Embryonic facial prominence (tissue), 1 donor: ENCODE data around the gene PSMB1.
"Not testable (repeated sequence)": the region's sequence is repeated elsewhere in the genome, so short reads cannot be mapped to it uniquely, and the experiment has no call there.

Experiments
- DNase-seq: peaks from one replicate; pipeline ENCODE4 v3.0.0-alpha.2; 2016; ENCODE audit errors: extremely low spot score

PSMB1 gene

DNA sequence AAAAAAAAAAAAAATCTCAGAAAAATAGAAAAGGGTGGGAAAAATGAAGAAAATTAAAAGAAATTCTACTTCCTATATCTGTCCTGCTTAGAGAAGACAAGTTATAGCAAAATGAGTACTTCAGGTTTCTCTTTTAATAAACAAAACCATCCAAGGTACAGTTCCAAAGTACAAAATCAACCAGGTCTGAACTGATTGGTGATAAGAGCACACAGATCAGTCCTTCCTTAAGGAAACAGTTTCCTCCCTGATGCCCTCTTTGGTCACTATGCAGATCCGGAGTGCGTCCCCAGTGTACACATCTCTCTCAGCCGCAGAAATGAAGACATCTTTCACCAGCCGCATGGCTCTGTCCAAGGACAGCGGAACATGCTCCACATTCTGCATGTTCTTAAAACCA lies 18.1 kb downstream of the PSMB1 start:
- no peak for DNase-seq

DNA sequence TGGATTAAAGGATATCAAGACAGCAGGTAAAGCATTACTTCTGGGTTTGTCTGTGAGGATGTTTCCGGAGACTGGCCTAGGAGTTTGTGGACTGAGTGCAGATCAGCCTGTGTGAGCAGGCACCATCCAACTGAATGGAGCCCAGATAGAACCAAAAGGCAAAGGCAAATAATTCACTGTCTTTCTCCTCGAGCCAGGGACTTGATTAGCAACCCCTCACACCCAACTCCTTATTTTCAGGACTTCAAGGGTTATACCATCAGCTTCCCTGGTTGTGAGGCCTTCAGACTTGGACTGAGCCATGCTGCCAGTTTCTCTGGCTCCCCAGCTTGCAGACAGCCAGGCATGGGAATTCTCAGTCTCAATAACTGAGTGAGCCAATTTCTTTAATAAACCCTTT lies 19.3 kb downstream of the PSMB1 start:
- no peak for DNase-seq

DNA sequence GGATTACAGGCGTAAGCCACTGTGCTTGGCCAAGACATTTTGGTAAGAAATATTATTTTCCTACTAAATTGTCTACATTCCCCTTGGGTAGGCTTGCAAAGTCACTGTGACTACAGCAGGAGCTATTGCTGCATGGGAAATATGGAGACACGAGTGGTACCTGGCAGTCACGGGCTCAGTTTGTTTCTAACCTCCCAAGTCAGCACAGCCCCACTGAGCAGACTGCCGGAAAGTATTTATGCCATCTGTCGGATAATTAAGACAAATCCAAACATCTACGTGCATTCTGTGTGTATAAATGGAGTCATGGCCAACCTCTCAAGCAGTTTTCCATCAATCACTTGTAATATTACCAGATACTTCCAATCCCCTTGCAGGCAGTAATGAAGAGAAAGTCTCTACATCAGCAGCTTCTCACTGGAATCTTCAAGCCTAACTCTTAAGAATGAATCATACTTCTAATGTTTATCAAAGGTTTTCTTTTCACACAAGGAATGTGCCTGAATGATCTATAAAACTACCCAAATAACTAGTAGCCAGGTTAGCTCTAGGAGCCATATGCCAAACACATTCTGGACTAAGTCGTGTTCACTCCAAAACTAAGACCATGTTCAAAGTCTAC lies 20.1 kb downstream of the PSMB1 start:
- no peak for DNase-seq

DNA sequence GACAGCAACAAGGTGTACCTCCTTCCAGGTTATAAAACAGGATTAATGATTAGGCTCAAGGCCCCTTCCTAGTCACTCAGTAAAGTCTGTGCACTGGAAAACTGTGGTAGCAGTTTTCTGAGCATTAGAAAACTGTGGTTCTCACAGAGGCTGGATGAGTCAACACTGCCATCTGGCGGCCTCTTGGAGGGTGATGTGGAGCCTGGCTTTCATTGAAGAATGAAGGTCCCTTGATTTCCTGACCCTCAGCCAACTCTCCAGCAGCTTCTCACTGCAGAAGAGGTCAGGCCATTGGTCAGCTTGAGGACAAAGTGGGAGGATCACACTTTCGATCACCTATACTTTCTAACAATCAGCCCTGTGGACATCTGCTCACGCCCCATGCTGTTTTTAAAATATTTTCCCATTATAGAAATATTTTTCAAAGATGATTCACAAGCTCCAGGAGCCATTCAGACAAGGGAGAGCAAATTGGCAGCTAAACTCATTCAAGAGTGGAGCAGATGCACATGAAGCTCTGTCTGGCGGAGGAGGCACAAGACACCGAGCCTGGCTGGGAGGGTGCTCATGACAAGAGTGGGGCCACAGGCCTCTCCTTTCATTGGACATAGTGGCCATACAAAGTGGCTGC lies 23.2 kb downstream of the PSMB1 start:
- peak; percentile 43 for DNase-seq

DNA sequence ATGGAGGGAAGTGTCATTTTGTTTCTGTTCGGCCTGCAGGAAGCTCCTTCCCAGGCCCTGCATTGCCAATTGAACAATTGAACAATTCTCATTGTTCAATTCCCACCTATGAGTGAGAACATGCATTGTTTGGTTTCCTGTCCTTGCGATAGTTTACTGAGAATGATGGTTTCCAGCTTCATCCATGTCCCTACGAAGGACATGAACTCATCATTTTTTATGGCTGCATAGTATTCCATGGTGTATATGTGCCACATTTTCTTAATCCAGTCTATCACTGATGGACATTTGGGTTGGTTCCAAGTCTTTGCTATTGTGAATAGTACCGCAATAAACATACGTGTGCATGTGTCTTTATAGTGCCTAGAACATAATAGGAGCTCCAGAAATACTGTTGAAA lies 25.1 kb downstream of the PSMB1 start:
- not testable (repeated sequence) for DNase-seq

DNA sequence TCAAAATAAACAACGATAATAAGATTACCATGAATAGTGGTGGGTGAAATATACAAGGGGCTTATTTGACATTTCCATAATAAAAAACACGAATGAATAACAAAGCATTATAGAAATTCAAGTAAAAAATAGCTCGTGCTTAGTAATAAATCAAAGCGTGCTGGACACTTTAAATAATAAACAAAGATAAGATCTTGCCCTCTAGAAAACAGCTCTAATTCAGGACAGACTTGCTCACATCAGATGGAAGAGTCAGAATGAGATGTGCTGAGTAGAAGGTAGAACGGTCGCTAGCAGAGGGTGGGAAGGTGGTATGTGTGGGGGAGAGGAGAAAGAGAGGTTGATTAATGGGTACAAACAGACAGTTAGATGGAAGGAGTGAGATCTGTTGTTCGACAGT lies 27.3 kb downstream of the PSMB1 start:
- DNase-seq: no peak

DNA sequence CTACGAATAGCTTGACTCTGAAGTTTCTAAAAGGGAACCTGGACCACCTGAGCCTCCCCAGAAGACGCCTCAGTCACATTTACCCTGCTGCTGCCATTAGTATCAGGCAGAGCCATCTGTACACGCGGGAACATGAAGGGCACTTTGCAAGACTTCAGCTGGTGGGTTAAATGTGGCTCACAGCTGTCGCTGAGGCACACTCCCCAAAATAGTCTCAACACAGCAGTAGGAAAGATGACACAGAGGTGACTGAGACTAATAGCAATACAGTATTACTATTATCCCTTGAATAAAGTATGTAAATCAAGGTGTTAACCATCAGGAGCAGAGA lies 29.0 kb downstream of the PSMB1 start:
- no peak for DNase-seq

DNA sequence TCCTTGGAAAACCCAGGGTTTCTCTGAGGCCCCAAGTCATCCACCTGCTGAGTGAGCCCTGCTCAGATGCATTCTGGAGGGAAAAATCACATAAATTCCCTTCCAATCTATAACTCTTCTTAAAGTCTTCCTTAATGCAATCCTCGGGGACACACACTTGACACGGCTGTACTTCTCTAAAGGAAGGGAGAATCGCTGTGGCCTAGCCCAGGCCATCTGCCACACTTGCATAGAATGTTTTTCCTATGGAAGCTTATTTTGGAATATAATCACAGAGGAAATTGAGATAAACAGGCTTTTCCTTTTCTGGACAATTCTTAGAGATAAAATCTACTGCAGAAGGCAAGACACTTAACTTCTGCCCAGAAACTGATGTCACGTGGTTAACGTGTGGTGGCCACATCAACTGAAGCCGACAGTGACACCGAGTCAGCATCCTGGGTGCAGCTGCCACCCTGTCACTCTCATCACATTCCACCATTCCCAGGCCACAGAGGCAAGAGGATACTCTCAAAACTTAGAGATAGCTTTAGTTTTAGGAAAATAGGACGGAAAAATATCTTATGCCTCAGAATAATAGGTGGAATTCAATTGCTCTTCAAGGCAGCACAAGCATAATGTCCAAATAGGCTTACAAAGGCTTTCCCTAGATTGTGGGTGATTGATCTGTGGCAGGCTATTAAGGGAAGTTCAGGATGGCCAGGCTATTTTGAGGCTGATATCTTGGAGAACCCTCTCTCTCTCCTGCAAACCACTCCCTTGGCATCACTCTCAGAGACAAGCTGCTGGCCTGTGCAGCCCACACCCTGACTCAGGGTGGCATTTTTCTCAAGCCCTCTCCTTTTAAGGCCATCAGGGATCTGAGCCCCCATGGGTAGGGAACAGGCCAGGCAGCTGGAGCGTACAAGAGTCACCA lies 29.6 kb downstream of the PSMB1 start:
- DNase-seq: no peak

DNA sequence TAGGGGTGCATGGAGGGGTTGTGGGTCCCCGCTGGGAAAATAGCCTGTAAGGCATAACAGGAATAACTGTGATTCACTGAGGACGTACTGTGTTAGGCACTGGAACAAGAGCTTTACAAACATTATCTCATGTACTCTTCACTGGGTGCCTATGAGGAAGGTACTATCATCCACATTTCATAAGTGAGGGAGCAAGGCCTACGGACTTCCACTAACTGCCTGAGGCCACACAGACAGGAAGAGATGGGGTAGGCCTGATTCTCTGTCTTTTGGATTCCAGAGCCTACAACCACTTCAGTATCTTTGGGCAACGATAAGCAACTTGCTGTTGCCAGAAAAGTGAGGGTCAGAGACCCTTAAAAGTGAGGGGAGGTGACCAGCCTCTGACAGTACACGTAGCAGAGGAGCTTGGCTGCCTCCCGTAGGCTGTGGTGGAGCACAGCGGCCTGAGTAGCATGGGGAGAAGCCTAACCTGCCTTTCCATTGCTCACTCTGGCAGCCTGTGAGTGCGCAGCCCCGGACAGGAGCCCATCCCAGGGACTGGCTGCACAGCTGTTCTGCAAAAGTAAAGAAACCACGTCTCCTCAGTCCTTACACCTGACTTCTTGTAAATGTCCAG lies 30.4 kb downstream of the PSMB1 start:
- no peak for DNase-seq

DNA sequence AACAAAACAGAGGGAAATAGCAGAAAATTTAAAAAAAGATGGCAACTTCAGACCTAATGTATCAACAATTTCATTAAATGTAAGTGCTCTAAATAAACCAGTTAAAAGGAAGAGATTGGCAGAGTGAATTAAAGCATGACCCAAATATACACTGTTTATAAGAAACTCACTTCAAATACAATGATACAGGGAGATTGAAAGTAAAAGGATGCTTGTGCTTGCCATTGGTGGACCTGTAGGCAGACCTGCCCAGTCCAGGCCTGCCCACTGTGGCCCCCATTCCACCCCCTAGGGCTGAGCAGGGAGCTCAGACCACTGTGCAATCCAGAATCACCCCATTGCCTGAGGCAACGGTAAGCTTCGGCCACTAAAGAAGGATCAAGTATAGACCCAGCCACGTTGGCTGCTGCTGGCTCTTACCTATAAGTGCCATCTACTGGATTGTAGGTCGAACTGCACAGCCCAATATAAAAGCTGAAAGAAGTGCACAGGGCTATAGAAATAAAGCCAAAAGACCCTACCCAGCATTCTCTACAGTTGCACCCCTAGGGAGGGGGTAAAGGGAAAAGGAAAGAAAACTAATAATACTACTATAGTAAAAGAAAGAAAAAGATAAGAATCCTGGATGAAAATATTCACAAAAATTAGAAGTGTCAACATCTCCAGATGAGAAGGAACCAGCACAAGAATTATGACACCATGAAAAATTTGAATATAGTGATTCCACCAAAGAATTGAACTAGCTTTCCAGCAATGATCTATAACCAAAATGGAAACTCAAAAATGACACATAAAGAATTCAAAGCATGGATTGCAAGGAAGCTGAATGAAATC lies 36.1 kb downstream of the PSMB1 start:
- no peak for DNase-seq

DNA sequence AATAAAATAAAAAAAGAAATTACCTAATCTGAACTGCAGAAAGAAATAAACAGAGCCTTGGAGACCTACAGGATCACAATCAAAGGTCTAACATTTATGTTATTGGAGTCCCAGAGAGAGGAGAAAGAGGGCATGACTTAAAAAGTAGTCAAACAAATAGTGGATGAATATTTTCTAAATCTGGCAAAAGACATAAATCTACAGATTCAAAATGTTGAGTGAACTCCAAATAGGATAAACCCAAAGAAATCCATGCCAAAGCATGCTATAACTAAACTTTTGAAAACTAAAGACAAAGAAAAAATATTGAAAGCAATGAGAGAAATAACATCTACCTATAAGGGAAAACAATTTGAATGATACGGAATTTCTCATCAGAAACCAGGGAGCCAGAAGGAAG lies 38.2 kb downstream of the PSMB1 start:
- DNase-seq: no peak

DNA sequence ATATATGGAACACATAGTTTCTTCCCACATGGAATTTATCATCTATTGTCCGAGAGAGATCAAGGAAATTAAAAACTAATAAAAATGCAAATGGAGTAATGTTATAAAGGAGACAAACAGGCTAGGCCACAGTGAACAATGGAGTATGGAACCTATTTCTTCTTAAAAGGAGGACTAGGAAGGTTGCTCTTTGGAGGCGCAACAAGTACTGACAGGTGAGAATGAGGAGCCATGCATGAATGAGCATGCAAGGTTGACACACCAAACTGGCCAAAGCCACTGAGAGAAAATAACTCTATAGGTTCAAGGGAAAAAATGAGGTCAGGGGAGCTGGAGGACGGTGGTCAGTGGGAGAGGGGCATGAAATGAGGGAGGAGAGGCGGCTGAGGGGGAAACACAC lies 40.9 kb downstream of the PSMB1 start:
- no peak for DNase-seq

DNA sequence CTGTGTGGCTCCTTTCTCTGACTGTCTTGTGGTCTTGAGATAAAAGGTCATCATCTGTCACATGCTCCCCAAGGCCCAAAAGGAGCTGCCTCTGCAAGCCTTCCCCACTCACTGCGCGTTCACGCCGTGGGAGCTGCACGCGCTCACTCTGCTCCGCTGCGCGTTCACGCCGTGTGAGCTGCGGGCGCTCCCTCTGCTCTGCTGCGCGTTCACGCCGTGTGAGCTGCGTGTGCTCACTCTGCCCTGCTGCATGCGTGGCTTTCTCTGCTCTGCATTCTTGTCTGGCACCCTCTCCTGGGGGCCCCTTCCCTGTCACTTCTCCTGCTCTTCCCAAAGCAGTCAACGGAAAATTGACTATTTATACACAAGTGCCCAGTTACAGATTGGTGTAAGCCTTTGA lies 42.5 kb downstream of the PSMB1 start:
- no peak for DNase-seq

DNA sequence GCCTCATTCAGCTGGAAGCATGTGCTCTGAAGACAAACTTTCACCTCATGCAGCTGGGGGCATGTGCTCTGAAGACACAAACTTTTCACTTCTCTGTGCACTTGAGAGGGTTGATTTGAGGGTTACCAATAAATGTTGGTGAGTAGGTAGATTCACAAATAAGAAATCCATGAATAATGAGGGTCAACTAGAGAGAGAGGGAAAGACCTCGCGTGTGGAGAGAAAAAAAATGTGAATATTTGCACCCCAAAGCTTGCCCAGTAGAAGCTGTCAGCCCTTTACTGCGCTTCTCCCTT lies 43.4 kb downstream of the PSMB1 start:
- no peak for DNase-seq

DNA sequence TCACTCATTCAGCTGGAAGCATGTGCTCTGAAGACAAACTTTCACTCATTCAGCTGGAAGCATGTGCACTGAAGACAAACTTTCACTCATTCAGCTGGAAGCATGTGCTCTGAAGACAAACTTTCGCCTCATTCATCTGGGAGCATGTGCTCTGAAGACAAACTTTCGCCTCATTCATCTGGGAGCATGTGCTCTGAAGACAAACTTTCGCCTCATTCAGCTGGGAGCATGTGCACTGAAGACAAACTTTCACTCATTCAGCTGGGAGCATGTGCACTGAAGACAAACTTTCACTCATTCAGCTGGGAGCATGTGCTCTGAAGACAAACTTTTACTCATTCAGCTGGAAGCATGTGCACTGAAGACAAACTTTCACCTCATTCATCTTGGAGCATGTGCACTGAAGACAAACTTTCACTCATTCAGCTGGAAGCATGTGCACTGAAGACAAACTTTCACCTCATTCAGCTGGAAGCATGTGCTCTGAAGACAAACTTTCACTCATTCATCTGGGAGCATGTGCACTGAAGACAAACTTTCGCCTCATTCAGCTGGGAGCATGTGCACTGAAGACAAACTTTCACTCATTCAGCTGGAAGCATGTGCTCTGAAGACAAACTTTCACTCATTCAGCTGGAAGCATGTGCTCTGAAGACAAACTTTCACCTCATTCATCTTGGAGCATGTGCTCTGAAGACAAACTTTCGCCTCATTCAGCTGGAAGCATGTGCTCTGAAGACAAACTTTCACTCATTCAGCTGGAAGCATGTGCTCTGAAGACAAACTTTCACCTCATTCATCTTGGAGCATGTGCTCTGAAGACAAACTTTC lies 44.0 kb downstream of the PSMB1 start:
- not testable (repeated sequence) for DNase-seq

DNA sequence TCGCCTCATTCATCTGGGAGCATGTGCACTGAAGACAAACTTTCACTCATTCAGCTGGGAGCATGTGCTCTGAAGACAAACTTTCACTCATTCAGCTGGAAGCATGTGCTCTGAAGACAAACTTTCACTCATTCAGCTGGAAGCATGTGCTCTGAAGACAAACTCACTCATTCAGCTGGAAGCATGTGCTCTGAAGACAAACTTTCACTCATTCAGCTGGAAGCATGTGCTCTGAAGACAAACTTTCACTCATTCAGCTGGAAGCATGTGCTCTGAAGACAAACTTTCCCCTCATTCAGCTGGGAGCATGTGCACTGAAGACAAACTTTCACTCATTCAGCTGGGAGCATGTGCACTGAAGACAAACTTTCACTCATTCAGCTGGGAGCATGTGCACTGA lies 44.8 kb downstream of the PSMB1 start:
- DNase-seq: not testable (repeated sequence)

DNA sequence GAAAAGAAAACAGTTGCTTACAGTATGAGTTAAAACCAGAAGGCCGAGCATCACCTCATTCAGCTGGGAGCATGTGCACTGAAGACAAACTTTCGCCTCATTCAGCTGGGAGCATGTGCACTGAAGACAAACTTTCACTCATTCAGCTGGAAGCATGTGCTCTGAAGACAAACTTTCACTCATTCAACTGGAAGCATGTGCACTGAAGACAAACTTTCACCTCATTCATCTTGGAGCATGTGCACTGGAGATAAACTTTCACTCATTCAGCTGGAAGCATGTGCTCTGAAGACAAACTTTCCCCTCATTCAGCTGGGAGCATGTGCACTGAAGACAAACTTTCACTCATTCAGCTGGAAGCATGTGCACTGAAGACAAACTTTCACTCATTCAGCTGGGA lies 45.4 kb downstream of the PSMB1 start:
- not testable (repeated sequence) for DNase-seq

DNA sequence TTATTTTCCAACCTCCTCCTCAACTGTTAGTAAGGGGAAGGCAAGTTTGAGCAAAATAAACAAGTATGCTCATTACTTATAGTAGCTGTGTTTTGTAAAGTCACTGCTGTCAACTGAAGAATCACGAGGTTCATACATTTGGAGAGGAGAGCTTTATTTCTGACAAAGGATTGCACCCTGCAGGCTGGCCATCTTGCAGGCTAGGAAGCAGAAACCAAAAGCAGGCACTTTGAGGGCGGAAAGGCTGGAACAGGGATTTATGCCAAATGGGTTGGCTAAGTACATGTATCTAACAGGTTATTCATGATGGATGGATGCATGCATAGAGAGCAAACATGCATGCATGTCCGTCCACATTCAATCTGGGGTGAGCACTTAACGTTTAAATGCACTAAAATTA lies 46.7 kb downstream of the PSMB1 start:
- no peak for DNase-seq

DNA sequence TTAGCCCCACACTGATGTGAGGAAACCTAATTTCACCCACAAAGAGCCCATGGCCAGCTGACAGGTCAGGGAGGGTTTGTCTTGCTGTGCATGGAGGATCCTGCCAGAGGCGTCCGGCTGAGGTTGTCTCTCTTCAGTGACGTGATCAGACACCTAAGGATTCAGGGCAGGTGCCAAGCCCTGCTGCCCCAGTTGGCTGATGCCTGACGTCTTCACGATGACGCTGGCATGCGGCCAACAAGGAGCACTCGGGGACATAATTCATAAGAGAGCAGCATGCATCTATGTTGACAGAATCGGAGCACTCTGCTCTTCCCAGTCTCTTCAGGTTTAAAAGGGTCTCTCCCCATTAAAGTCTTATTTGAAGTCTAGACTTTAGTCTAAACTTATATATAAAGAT lies 47.8 kb downstream of the PSMB1 start:
- DNase-seq: no peak

DNA sequence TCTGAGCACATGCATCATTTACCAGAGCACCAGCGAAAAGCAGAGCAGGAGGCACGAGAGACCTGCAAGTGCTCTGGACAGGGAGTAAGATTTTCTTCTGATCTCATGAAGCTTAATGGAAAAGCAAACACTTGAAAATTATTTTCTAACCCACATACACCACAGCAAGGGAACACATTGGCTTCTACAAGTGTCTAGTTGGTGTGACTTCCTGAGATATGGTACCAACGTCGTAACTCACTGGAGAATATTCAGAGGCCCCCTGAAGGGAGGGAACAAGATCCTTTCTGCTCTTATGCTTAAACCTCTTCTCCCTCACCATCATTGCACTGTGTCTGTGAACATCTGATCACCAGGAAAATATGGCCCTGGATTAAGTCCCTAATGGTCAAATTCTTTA lies 48.6 kb downstream of the PSMB1 start:
- no peak for DNase-seq

DNA sequence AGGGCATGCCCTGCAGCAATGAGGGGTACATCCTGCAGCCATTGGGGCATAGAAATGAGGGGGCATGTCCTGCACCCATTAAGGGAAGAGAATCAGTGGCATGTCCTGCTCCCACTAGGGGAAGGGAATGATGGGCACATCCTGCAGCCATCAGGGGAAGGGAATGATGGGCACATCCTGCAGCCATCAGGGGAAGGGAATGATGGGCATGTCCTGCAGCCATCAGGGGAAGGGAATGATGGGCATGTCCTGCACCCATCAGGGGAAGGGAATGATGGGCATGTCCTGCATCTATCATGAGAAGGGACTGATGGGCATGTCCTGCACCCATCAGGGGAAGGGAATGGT lies 49.7 kb downstream of the PSMB1 start:
- DNase-seq: no peak
